ENCODE measurements around the gene ACO2.

GRCh38 chr22:41542224-41542623, 73.3 kb downstream of the ACO2 start:
- TF ChIP-seq POLR2AphosphoS5 (IDR thresholded peaks at IDR 0.05; ENCODE audit: low read depth, low read length) (no peak), CTCF (IDR thresholded peaks at IDR 0.05) (no peak), REST (IDR thresholded peaks at IDR 0.05; ENCODE audit: insufficient read depth in 1 of 2, low read depth in 2 of 2, low read length in 1 of 2) (no peak), SIN3A (IDR thresholded peaks at IDR 0.05; ENCODE audit: borderline replicate concordance, insufficient read depth, low read depth, low read length) (no peak)
